HepG2 (cell line): ENCODE data around the gene NINJ2. TPM values are rescaled to one million over a fixed set of nuclear protein-coding genes. Genes with fewer than 3 reads are reported as not detected.

Source experiments
- ATAC-seq: fragments of 200-7000 bp; cut with Tn5 transposase; 3 replicates; pipeline ENCODE4 v1.9.1; 2020; ENCODE audit warnings: mild to moderate bottlenecking, moderate library complexity
- BruUV-seq: library from RNA; stranded (reverse); fragments of 400-500 nt; replicated peaks from 2 replicates; lab custom pipeline; 2021; lab: Mats Ljungman, UMichigan
- CTCF ChIA-PET: fragments of 300-600 bp; formaldehyde crosslinking; extraction: SDS; loops from one replicate; lab custom pipeline; 2021; ENCODE audit warnings: low total read pairs, inconsistent platforms, low intra/inter-chr PET ratio; lab: Yijun Ruan, JAX
- POLR2A ChIA-PET: fragments of 350-600 bp; sonication (Branson Sonifier 250); formaldehyde crosslinking; loops from one replicate; lab custom pipeline; 2020; ENCODE audit warnings: antibody characterized with exemption, inconsistent platforms; lab: Yijun Ruan, JAX
- DNase-seq: peaks from one replicate; pipeline ENCODE4 v3.0.0-alpha.2; 2015; ENCODE audit warnings: low spot score
- FAIRE-seq: peaks from 3 replicates; lab custom pipeline; 2011; peaks lifted over from hg19 to GRCh38; lab: Jason Lieb, UNC
- H2AFZ ChIP-seq: one replicate; pipeline ENCODE4 v1.6.1; 2011; ENCODE audit warnings: low read length, inconsistent platforms
- H3K27ac ChIP-seq: fragments of 300-600 bp; 3 replicates; pipeline ENCODE4 v1.8.0; 2011; ENCODE audit warnings: mixed run types, mild to moderate bottlenecking, mixed read lengths, low read length, inconsistent platforms; ENCODE audit not compliant: insufficient read depth; ENCODE audit errors: extremely low read length
- H3K27me3 ChIP-seq, 2 experiments: fragments of 200-600 bp in 1 of 2; 2 replicates in 1 of 2; 3 replicates in 1 of 2; pipeline versions ENCODE4 v1.6.0 to v1.8.0; 2011; ENCODE audit warnings: low read length in 2 of 2, mild to moderate bottlenecking in 2 of 2, moderate library complexity in 2 of 2, inconsistent platforms in 1 of 2; ENCODE audit not compliant: insufficient read depth in 2 of 2, control insufficient read depth in 1 of 2
- H3K36me3 ChIP-seq, 2 experiments: fragments of 200-600 bp in 1 of 2; replicated peaks in 1 of 2; 2 replicates in 1 of 2; 3 replicates in 1 of 2; pipeline versions ENCODE4 v1.5.1 to v1.8.0; 2011; ENCODE audit warnings: low read length in 2 of 2, inconsistent platforms in 1 of 2; ENCODE audit not compliant: insufficient read depth in 2 of 2, control insufficient read depth in 1 of 2
- H3K4me1 ChIP-seq: 2 replicates; pipeline ENCODE4 v1.5.1; 2012; ENCODE audit warnings: low read length, inconsistent platforms; ENCODE audit not compliant: insufficient read depth
- H3K4me2 ChIP-seq: 2 replicates; pipeline ENCODE4 v1.6.0; 2011; ENCODE audit warnings: low read depth, low read length, inconsistent platforms
- H3K4me3 ChIP-seq, 3 experiments: fragments of 200-600 bp in 1 of 3; sonication (generic), shearing (Covaris generic) in 1 of 3; replicated peaks in 1 of 3; 2 replicates each; pipeline ENCODE4 v1.5.1; 2011 to 2016; ENCODE audit warnings: low read length in 3 of 3, inconsistent platforms in 2 of 3, low read depth in 2 of 3, mild to moderate bottlenecking in 2 of 3, control low read depth in 1 of 3, mixed read lengths in 1 of 3; ENCODE audit not compliant: insufficient read depth in 1 of 3
- H3K79me2 ChIP-seq: one replicate; pipeline ENCODE4 v1.6.1; 2011; ENCODE audit warnings: low read length, inconsistent platforms; ENCODE audit not compliant: insufficient read depth
- H3K9ac ChIP-seq: 2 replicates; pipeline ENCODE4 v1.6.0; 2011; ENCODE audit warnings: mild to moderate bottlenecking, low read depth, low read length, inconsistent platforms; ENCODE audit not compliant: insufficient read depth
- H3K9me3 ChIP-seq: 2 replicates; pipeline ENCODE4 v1.5.1; 2012; ENCODE audit warnings: mild to moderate bottlenecking, low read length
- H4K20me1 ChIP-seq: 2 replicates; pipeline ENCODE4 v1.6.0; 2011; ENCODE audit warnings: inconsistent platforms, mild to moderate bottlenecking, low read length, moderate library complexity; ENCODE audit not compliant: insufficient read depth
- CREB1 ChIP-seq, 2 experiments: fragments of 450-650 bp in 1 of 2; IDR thresholded peaks; 2 replicates each; pipeline ENCODE4 v1.6.1; 2016 to 2017; ENCODE audit warnings: control low read depth in 1 of 2, mild to moderate bottlenecking in 1 of 2, missing compliant biosample characterization in 1 of 2, missing genetic modification characterization in 1 of 2
- GTF3A ChIP-seq: sonication (generic); formaldehyde crosslinking; conservative IDR thresholded peaks from 2 replicates; pipeline ENCODE4 v1.4.0; 2020; ENCODE audit warnings: mild to moderate bottlenecking, missing genetic modification reagents
- HINFP ChIP-seq: sonication (generic); formaldehyde crosslinking; IDR thresholded peaks from 2 replicates; pipeline ENCODE4 v1.4.0; 2020; ENCODE audit warnings: low read depth, mild to moderate bottlenecking, missing genetic modification reagents
- HNRNPH1 ChIP-seq: fragments of 200-400 bp; formaldehyde crosslinking; optimal IDR thresholded peaks from 2 replicates; pipeline ENCODE3; 2017; ENCODE audit warnings: mild to moderate bottlenecking, low read depth, low read length
- TIGD3 ChIP-seq: sonication (generic); formaldehyde crosslinking; IDR thresholded peaks from 2 replicates; pipeline ENCODE4 v1.5.1; 2020; ENCODE audit warnings: mild to moderate bottlenecking, missing genetic modification reagents, borderline replicate concordance
- ZIK1 ChIP-seq: sonication (generic); formaldehyde crosslinking; IDR thresholded peaks from 2 replicates; pipeline ENCODE4 v1.5.0; 2020; ENCODE audit warnings: mild to moderate bottlenecking, low read depth, missing genetic modification reagents, borderline replicate concordance
- ZNF367 ChIP-seq: sonication (generic); formaldehyde crosslinking; IDR thresholded peaks from 2 replicates; pipeline ENCODE4 v1.4.0; 2020; ENCODE audit warnings: missing genetic modification reagents, borderline replicate concordance
- ZNF703 ChIP-seq: sonication (generic); formaldehyde crosslinking; IDR thresholded peaks from 2 replicates; pipeline ENCODE4 v1.5.1; 2020; ENCODE audit warnings: missing genetic modification reagents, mild to moderate bottlenecking, moderate library complexity, borderline replicate concordance
- ZNF749 ChIP-seq: sonication (generic); formaldehyde crosslinking; IDR thresholded peaks from 2 replicates; pipeline ENCODE4 v1.8.0; 2022; ENCODE audit warnings: mild to moderate bottlenecking, missing genetic modification reagents, moderate library complexity, borderline replicate concordance
- WGBS: methylation state at CpG from one replicate; pipeline ENCODE4 v1.1.6; 2017; ENCODE audit warnings: low lambda C conversion rate; 5-methylcytosine and 5-hydroxymethylcytosine counted together
- in situ Hi-C: cut with HindIII; loops from 2 replicates; pipeline ENCODE4 v1.10.0; 2017; ENCODE audit warnings: low pct_unique_long_range_greater_than_20kb; ENCODE audit not compliant: extremely low pct_ligation_motif_present
- intact Hi-C: fragments of 100-400 bp; cut with micrococcal nuclease; formaldehyde crosslinking; loops from one replicate; pipeline ENCODE4 v1.10.0; 2022; ENCODE audit not compliant: unreplicated experiment
- polyA plus RNA-seq, 8 experiments: library from polyadenylated mRNA; depleted of rRNA in 3 of 8; stranded (reverse) in 7 of 8; unstranded in 1 of 8; fragments of >200 nt; fragmentation: Illumina TruSeq in 4 of 8; extraction: Trizol in 4 of 8; gene quantifications; 2 replicates each; pipeline versions ENCODE4 v1.2.1 to v1.2.3, GENCODE V29; 2011 to 2016; ENCODE audit warnings: low read depth in 4 of 8, missing spikeins in 1 of 8, mixed read lengths in 1 of 8; ENCODE audit not compliant: insufficient read depth in 1 of 8
- total RNA-seq, 5 experiments: library from RNA; depleted of rRNA; stranded (reverse); fragments of >200 nt; fragmentation: Illumina TruSeq; extraction: Trizol; gene quantifications; 2 replicates each; pipeline ENCODE4 v1.2.3, GENCODE V29; 2016; ENCODE audit warnings: low read depth in 1 of 5
- TF ChIP-seq, protein P1 (sequence below): sonication (generic); formaldehyde crosslinking; IDR thresholded peaks from 2 replicates; pipeline ENCODE4 v1.4.0; 2020; ENCODE audit warnings: missing genetic modification reagents

NINJ2 gene
- total and polyA plus RNA-seq, 2 of the 13 experiments (the other 11 are each of a cell fraction or from before 2014, with no cell fraction given) = 0.62 to 3.8 TPM

GRCh38 chr12:530308-530707, 132.9 kb downstream of the NINJ2 start (continued):
- no peak for TF ChIP-seq CREB1 (IDR thresholded peaks at IDR 0.05)
- no peak for TF ChIP-seq CREB1 (CRISPR knock-in tag; IDR thresholded peaks at IDR 0.05)
- no peak for TF ChIP-seq ZNF367 (CRISPR knock-in tag)
- no peak for TF ChIP-seq HINFP
- TF ChIP-seq, protein P1, sequence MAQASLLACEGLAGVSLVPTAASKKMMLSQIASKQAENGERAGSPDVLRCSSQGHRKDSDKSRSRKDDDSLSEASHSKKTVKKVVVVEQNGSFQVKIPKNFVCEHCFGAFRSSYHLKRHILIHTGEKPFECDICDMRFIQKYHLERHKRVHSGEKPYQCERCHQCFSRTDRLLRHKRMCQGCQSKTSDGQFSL = no peak
- TF ChIP-seq ZNF749 (CRISPR knock-in tag) = no peak
- TF ChIP-seq, all 625 proteins: peak for 0

GRCh38 chr12:527729-528128, 135.5 kb downstream of the NINJ2 start:
- in situ Hi-C loops = no loop called here
- Histone ChIP-seq H3K9ac (no peak overlapping the region), H3K79me2 (no peaks in the 10 kb centered on the region), H2AFZ (no peak overlapping the region), H3K4me2 (no peak overlapping the region), H3K4me3 (no peak overlapping the region), H4K20me1 (no peaks in the 10 kb centered on the region), H3K36me3 (no peaks in the 10 kb centered on the region), H3K27me3 (no peaks in the 10 kb centered on the region), H3K9me3 (peaks cover 17% of the 10 kb centered on the region; the same call in 1 of the 2 replicates), H3K27ac (no peak overlapping the region), H3K4me1 (peaks cover 19% of the 10 kb centered on the region)
- DNase-seq (no peak), FAIRE-seq (no peak), ATAC-seq (no peak)
- intact Hi-C loops = no loop called here
- 72% methylated on average over 4 of the region's 4 CpGs for whole genome bisulfite sequencing
- TF ChIP-seq ZIK1 (CRISPR knock-in tag) (no peak), GTF3A (CRISPR knock-in tag) (no peak), ZNF703 (CRISPR knock-in tag) (no peak), HNRNPH1 (no peak), TIGD3 (CRISPR knock-in tag) (no peak)
- BruUV-seq = no TSS peak
- CTCF ChIA-PET = no interaction called here
- POLR2A ChIA-PET = no interaction called here
